Measurements from ENCODE around the gene HRK.

The HRK gene

DNA sequence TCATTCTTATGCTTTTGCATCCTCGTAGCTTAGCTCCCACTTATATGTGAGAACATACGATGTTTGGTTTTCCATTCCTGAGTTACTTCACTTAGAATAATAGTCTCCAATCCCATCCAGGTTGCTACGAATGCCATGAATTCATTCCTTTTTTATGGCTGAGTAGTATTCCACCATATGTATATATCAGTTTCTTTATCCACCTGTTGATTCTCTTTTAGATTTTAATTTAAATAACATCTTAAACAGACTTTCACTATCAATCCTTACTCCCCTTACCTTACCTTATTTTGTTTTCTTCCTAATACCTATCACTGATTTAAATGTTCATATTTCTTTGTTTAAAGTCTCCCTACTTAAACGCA, 29.0 kb upstream of the HRK start:
- Histone ChIP-seq H4K8ac (ENCODE audit: low read depth, low read length) (no peak overlapping the region), H2AK5ac (ENCODE audit: low read depth, low read length) (no peak overlapping the region), H3K14ac (ENCODE audit: low read length) (no peak overlapping the region), H3K9me3 (replicated peaks in 1 of 2; ENCODE audit: control insufficient read depth in 2 of 2, insufficient read depth in 1 of 2, low read depth in 1 of 2, low read length in 2 of 2) (no peaks in the 10 kb centered on the region), H3K4ac (ENCODE audit: low read length) (no peak overlapping the region), H2AFZ (ENCODE audit: low read length) (peak overlapping the region; percentile 97), H3K4me2 (ENCODE audit: insufficient read depth, low read length, poor library complexity, severe bottlenecking) (no peak overlapping the region), H2BK15ac (ENCODE audit: low read length) (no peak overlapping the region), H3K27ac (replicated peaks; ENCODE audit: low read length) (no peak overlapping the region), H2BK5ac (ENCODE audit: low read length) (no peak overlapping the region), H4K91ac (ENCODE audit: low read depth, low read length, poor library complexity) (no peak overlapping the region), H3K9ac (ENCODE audit: low read depth, low read length, poor library complexity) (no peak overlapping the region), H3K79me1 (ENCODE audit: low read depth, low read length) (peaks cover 4% of the 10 kb centered on the region), H3K4me3 (ENCODE audit: low read length in 2 of 2) (peak overlapping the region in 1 of 2 donors; percentile 83), H3K36me3 (replicated peaks in 1 of 2; ENCODE audit: control insufficient read depth in 2 of 2, insufficient read depth in 2 of 2, low read length in 2 of 2) (peaks cover 1 to 16% of the 10 kb centered on the region in 2 donors), H2BK120ac (ENCODE audit: low read depth, low read length) (no peak overlapping the region), H3K4me1 (ENCODE audit: control insufficient read depth in 2 of 2, insufficient read depth in 1 of 2, low read depth in 1 of 2, low read length in 2 of 2) (peaks cover 1 to 4% of the 10 kb centered on the region in 2 donors), H3K23ac (ENCODE audit: low read depth, low read length, poor library complexity) (no peak overlapping the region), H3K18ac (ENCODE audit: low read length) (no peak overlapping the region), H3K27me3 (ENCODE audit: control insufficient read depth in 3 of 3, insufficient read depth in 3 of 3, low read depth in 1 of 3, low read length in 3 of 3) (peaks cover 0 to 22% (median 0%) of the 10 kb centered on the region in 3 experiments), H2BK12ac (ENCODE audit: low read length) (no peak overlapping the region)
- DNase-seq (ENCODE audit: low spot score), result no peak
- no CpG with 5 or more reads among the region's 4 CpGs for WGBS, 2 donors (ENCODE audit: extremely low coverage in 2 of 2, insufficient read length in 2 of 2, insufficient replicate concordance in 1 of 2)

- Histone ChIP-seq H3K23ac (ENCODE audit: low read depth, low read length, poor library complexity) (no peak overlapping the region), H3K4ac (ENCODE audit: low read length) (no peak overlapping the region), H4K91ac (ENCODE audit: low read depth, low read length, poor library complexity) (no peak overlapping the region), H3K79me1 (ENCODE audit: low read depth, low read length) (peaks cover 1% of the 10 kb centered on the region), H3K4me1 (ENCODE audit: control insufficient read depth in 2 of 2, insufficient read depth in 1 of 2, low read depth in 1 of 2, low read length in 2 of 2) (no peaks in the 10 kb centered on the region), H3K36me3 (replicated peaks in 1 of 2; ENCODE audit: control insufficient read depth in 2 of 2, insufficient read depth in 2 of 2, low read length in 2 of 2) (no peaks in the 10 kb centered on the region), H3K14ac (ENCODE audit: low read length) (no peak overlapping the region), H3K4me2 (ENCODE audit: insufficient read depth, low read length, poor library complexity, severe bottlenecking) (no peak overlapping the region), H2BK120ac (ENCODE audit: low read depth, low read length) (no peak overlapping the region), H2AFZ (ENCODE audit: low read length) (no peak overlapping the region), H2BK12ac (ENCODE audit: low read length) (no peak overlapping the region), H3K18ac (ENCODE audit: low read length) (no peak overlapping the region), H3K27me3 (ENCODE audit: control insufficient read depth in 3 of 3, insufficient read depth in 3 of 3, low read depth in 1 of 3, low read length in 3 of 3) (peaks cover 0 to 22% (median 0%) of the 10 kb centered on the region in 3 experiments), H3K4me3 (ENCODE audit: low read length in 2 of 2) (no peak overlapping the region), H2BK15ac (ENCODE audit: low read length) (no peak overlapping the region), H2AK5ac (ENCODE audit: low read depth, low read length) (no peak overlapping the region), H3K27ac (replicated peaks; ENCODE audit: low read length) (no peak overlapping the region), H3K9me3 (replicated peaks in 1 of 2; ENCODE audit: control insufficient read depth in 2 of 2, insufficient read depth in 1 of 2, low read depth in 1 of 2, low read length in 2 of 2) (no peaks in the 10 kb centered on the region), H4K8ac (ENCODE audit: low read depth, low read length) (no peak overlapping the region), H3K9ac (ENCODE audit: low read depth, low read length, poor library complexity) (no peak overlapping the region), H2BK5ac (ENCODE audit: low read length) (no peak overlapping the region)
- WGBS, 2 donors (ENCODE audit: extremely low coverage in 2 of 2, insufficient read length in 2 of 2, insufficient replicate concordance in 1 of 2), result no CpG with 5 or more reads among the region's 4 CpGs
- no peak for DNase-seq (ENCODE audit: low spot score)
These were observed 25.0 kb upstream of the HRK start for GRCh38 chr12:116906285-116906684.

- Histone ChIP-seq H3K18ac (ENCODE audit: low read length) (no peak overlapping the region), H2BK15ac (ENCODE audit: low read length) (no peak overlapping the region), H3K23ac (ENCODE audit: low read depth, low read length, poor library complexity) (no peak overlapping the region), H3K4me3 (ENCODE audit: low read length in 2 of 2) (no peak overlapping the region), H4K91ac (ENCODE audit: low read depth, low read length, poor library complexity) (no peak overlapping the region), H2AFZ (ENCODE audit: low read length) (no peak overlapping the region), H3K4me2 (ENCODE audit: insufficient read depth, low read length, poor library complexity, severe bottlenecking) (no peak overlapping the region), H4K8ac (ENCODE audit: low read depth, low read length) (no peak overlapping the region), H3K9ac (ENCODE audit: low read depth, low read length, poor library complexity) (no peak overlapping the region), H3K36me3 (replicated peaks in 1 of 2; ENCODE audit: control insufficient read depth in 2 of 2, insufficient read depth in 2 of 2, low read length in 2 of 2) (no peaks in the 10 kb centered on the region), H3K4ac (ENCODE audit: low read length) (no peak overlapping the region), H3K4me1 (ENCODE audit: control insufficient read depth in 2 of 2, insufficient read depth in 1 of 2, low read depth in 1 of 2, low read length in 2 of 2) (peaks cover 0 to 2% of the 10 kb centered on the region in 2 donors), H3K79me1 (ENCODE audit: low read depth, low read length) (no peaks in the 10 kb centered on the region), H3K27ac (replicated peaks; ENCODE audit: low read length) (no peak overlapping the region), H3K9me3 (replicated peaks in 1 of 2; ENCODE audit: control insufficient read depth in 2 of 2, insufficient read depth in 1 of 2, low read depth in 1 of 2, low read length in 2 of 2) (no peaks in the 10 kb centered on the region), H2BK12ac (ENCODE audit: low read length) (no peak overlapping the region), H3K27me3 (ENCODE audit: control insufficient read depth in 3 of 3, insufficient read depth in 3 of 3, low read depth in 1 of 3, low read length in 3 of 3) (peaks cover 0 to 22% (median 0%) of the 10 kb centered on the region in 3 experiments), H3K14ac (ENCODE audit: low read length) (no peak overlapping the region), H2BK5ac (ENCODE audit: low read length) (no peak overlapping the region), H2AK5ac (ENCODE audit: low read depth, low read length) (no peak overlapping the region), H2BK120ac (ENCODE audit: low read depth, low read length) (no peak overlapping the region)
- no peak for DNase-seq (ENCODE audit: low spot score)
- whole genome bisulfite sequencing, 2 donors (ENCODE audit: extremely low coverage in 2 of 2, insufficient read length in 2 of 2, insufficient replicate concordance in 1 of 2), result no CpG with 5 or more reads among the region's 4 CpGs
These were observed 22.6 kb upstream of the HRK start for GRCh38 chr12:116903818-116904217.

DNA sequence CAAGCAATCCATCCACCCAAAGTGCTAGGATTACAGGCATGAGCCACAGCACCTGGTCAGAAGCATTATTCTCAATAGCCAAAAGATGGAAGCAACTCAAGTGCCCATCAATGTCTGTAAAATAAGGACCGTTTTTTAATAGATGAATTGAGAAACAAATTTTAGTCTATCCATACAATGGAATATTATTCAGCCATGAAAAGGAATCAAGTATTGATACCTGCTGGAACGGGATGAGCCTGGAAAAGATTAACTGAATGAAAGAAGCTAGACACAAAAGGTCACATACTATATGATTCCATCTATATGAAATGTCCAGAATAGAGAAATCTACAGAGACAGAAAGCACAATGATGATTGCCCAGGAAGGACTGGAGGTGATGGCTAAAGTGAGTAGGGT, 20.4 kb upstream of the HRK start:
- no peaks in the 10 kb centered on the region for H3K36me3 ChIP-seq (replicated peaks in 1 of 2; ENCODE audit: control insufficient read depth in 2 of 2, insufficient read depth in 2 of 2, low read length in 2 of 2)
- no peak overlapping the region for H2BK120ac ChIP-seq (ENCODE audit: low read depth, low read length)
- H4K8ac ChIP-seq (ENCODE audit: low read depth, low read length), result no peak overlapping the region
- no peak overlapping the region for H2BK12ac ChIP-seq (ENCODE audit: low read length)
- WGBS, 2 donors (ENCODE audit: extremely low coverage in 2 of 2, insufficient read length in 2 of 2, insufficient replicate concordance in 1 of 2), result no CpG with 5 or more reads among the region's 2 CpGs
- no peak overlapping the region for H3K9ac ChIP-seq (ENCODE audit: low read depth, low read length, poor library complexity)
- peaks cover 0 to 3% (median 0%) of the 10 kb centered on the region in 3 experiments for H3K27me3 ChIP-seq (ENCODE audit: control insufficient read depth in 3 of 3, insufficient read depth in 3 of 3, low read depth in 1 of 3, low read length in 3 of 3)
- peaks cover 0 to 5% of the 10 kb centered on the region in 2 donors for H3K4me1 ChIP-seq (ENCODE audit: control insufficient read depth in 2 of 2, insufficient read depth in 1 of 2, low read depth in 1 of 2, low read length in 2 of 2)
- H3K9me3 ChIP-seq (replicated peaks in 1 of 2; ENCODE audit: control insufficient read depth in 2 of 2, insufficient read depth in 1 of 2, low read depth in 1 of 2, low read length in 2 of 2), result peaks cover 0 to 1% of the 10 kb centered on the region in 2 donors
- no peak overlapping the region for H2BK5ac ChIP-seq (ENCODE audit: low read length)
- H2AFZ ChIP-seq (ENCODE audit: low read length), result no peak overlapping the region
- no peak overlapping the region for H2AK5ac ChIP-seq (ENCODE audit: low read depth, low read length)
- H3K23ac ChIP-seq (ENCODE audit: low read depth, low read length, poor library complexity), result no peak overlapping the region
- H3K14ac ChIP-seq (ENCODE audit: low read length), result no peak overlapping the region
- H4K91ac ChIP-seq (ENCODE audit: low read depth, low read length, poor library complexity), result no peak overlapping the region
- H3K4me2 ChIP-seq (ENCODE audit: insufficient read depth, low read length, poor library complexity, severe bottlenecking), result no peak overlapping the region
- H3K27ac ChIP-seq (replicated peaks; ENCODE audit: low read length), result no peak overlapping the region
- H3K4ac ChIP-seq (ENCODE audit: low read length), result no peak overlapping the region
- no peak for DNase-seq (ENCODE audit: low spot score)
- H3K79me1 ChIP-seq (ENCODE audit: low read depth, low read length), result no peaks in the 10 kb centered on the region
- no peak overlapping the region for H3K18ac ChIP-seq (ENCODE audit: low read length)
- H3K4me3 ChIP-seq (ENCODE audit: low read length in 2 of 2), result no peak overlapping the region
- no peak overlapping the region for H2BK15ac ChIP-seq (ENCODE audit: low read length)
